HG02759 (cell line): Measurements from ENCODE around the gene MYL12A.
A peak's percentile ranks its signal among the peaks of the same experiment; 100 is the strongest.
"Not testable (repeated sequence)": the region's sequence is repeated elsewhere in the genome, so short reads cannot be mapped to it uniquely, and the experiment has no call there.

ENCODE experiments used
- ATAC-seq: cut with Tn5 transposase; IDR thresholded peaks from one replicate; pipeline ENCODE4 v1.9.1; 2021; ENCODE audit warnings: mild to moderate bottlenecking, moderate library complexity; ENCODE audit not compliant: unreplicated experiment

Gene MYL12A

DNA sequence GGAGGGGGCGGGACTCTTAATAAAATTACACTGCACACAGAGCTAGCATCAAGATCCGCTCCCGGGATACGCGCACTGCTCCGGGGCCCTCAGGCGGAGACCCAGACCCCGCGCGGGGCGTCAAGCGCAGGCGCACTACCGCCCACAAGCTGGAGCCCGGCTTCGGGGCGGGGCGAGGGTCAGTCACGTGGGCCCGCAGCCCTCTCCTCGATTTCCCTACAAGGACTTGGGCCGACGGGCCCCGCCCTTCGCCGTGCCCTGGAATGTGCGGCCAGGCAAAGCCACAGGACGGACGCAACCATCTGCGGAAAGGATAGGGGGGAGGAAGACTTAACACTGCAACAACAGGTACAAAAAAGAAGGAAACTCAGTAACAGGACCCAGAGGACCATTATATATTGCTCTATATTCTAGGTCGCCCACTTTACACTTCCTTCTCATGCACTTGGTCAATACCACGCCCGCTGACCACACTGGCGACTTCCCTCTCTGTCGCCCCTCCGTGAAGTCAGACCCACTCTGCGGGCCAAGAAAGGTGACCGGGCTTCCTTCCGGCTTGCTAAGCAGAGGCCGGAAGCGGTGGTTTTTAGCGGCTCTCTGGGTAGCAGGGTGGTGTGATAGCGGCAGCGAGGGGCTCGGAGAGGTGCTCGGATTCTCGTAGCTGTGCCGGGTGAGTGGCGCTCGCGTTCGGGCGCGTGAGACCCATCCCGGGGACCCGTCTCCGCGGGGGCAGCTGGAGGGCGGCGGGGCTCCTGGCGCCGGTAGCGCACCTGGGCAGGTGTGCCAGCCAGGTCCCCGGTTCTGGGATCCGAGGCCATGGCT lies at the start of gene MYL12A:
Gene MYL12A, plus strand, starts transcription at position 562 of the 822 bp plus-strand sequence. CDS start 5,447 bp downstream, outside the sequence.
- ATAC-seq = peak; percentile 86

DNA sequence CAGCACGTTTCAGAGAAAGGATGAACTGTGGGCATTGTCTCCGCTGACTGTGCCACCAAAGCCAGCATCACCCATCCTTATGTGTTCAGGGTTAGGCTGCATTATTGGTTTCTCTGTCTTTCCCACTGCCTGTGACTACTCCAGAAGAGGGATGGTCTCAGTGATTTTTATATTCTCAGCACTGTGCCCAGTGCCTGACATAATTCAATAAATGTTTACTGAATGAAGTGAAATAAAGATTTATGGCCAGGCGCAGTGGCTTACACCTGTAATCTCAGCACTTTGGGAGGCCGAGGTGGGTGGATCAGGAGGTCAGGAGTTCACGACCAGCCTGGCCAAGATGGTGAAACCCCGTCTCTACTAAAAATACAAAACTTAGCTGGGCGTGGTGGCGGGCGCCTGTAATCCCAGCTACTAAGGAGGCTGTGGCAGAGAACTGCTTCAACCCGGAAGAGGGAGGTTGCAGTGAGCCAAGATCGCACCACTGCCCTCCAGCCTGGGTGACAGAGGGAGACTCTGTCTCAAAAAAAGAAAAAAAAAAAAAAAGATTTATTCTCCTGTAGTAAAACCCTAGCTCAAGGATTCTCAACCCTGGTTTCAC lies 49.2 kb upstream of the MYL12A start:
- ATAC-seq = not testable (repeated sequence)

DNA sequence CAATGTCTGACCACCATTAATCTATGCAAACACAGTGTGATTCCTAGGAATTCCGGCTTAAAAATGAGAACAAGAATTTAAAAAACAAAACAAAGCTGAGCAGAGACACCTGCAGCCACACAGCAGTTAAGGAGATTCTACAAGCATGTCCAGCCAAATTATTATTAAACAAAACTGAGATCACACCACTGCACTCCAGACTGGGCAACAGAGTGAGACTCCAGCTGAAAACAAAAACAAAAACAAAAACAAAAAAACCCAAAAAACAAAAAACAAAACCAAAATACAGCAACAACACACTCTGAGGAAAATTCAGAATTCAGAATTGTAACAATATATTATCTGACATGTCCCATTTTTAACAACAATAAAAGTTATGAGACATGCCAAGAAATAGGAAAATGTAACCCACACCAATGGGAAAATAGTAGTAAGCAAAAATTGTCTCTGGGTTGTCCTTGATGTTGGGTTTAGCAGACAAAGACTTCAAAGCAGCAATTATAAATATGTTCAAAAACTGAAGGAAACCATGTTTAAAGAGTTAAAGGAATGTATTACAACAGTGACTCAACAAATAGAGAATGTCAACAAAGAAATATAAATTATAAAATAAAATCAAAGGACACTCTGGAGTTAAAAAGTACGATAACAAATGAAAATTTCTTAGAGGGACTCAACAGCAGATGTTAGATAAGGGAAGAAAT lies 47.5 kb upstream of the MYL12A start:
- ATAC-seq = no peak

DNA sequence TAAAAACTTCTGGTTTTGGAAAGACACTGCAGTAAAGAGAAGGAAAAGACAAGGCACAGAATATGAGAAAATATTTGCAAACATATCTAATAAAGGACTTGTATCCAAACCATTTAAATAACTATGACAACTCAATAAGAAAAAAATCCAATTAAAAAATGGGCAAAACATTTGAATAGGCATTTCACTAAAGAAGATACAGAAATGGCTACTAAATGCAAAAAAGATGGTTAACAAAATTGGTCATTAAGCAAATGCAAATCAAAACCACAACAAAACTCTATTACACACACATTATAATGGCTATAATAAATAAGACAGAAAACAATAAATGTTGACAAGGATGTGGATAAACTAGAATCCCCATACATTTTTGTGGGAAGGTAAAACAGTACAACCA lies 42.4 kb upstream of the MYL12A start:
- ATAC-seq = no peak

DNA sequence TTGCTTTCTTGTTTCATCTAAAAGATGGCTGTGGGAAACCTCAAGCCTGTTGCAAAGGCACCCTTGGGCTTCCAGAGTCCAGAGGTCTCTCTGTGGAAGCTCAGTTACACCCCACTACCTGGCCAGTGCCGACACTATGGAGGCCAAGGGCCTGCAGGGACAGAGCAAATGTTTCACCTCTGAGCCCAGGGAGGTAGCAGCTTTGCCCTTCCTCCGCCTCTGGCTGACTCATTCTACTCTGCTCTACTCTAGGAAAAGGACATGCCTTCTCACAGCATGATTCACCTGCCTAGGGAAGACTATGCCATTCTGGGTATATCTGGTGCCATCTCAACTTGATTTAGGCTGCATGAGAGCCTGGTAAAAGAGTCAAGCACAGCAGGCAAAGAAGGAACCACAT lies 40.0 kb upstream of the MYL12A start:
- no peak for ATAC-seq

DNA sequence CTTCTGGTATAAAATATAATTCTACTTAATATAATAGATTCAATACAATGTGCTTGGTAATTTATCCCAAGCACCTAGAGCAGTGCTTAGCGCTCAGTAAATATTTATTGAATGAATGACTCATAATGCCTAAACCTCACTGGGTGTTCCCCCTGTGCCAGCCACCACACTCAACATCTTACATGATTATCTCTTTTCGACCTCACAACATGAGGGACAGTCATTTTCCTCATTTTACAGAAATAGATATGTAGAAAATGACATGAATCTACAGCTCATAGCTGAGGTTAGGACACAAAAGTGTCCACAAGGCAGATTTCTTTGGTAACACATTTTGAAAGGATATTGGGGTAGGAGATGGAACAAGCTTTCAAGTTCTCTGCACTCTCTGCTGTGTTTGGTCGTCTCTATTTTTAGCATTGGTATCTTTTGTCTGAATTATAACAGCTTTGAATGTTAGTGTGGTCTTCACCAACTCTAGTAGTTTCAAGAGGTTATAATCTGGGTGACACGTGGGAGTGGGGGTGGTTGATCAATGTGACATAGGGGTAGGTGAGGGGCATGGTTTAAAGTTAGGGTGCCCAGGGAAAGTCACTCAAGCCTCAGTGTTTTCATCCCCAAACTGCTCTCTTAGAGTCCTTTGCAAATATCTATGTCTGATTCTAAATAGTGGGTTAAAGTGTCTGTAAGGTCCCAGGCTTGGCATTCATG lies 37.6 kb upstream of the MYL12A start:
- peak; percentile 91 for ATAC-seq

DNA sequence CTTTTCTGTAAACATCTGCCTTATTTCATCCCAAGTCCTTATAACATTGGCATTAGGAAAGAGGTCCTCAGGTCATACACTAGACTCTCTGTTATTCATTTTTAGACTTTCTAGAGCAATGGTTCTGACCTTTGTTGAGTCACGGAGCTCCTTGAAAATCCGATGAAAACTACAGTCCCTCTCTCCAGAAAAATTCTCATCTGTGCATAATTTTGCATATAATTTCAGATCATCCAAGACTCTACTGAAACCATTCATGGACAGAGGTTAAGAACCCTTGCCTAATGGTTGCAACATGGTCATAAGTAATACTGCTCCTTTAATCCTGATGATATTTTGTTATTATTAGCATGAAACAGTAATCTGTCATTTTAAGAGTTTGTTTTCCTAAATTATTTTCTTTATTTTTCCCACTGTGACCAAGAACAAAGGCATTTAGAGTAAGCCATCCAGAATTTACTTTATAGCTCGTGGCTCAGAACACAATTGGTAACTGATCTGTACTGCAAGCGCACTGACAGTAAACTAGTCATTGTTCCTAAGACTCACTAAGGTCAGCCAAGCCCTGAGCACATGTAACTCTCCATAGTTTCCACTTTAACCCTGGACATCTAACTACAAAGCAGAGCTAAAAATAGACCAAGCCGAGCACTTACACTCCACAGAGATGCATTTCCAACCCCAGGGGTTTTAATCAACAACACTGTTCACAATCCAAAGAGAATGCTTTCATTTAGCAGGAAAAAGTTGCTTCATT lies 36.2 kb upstream of the MYL12A start:
- no peak for ATAC-seq

DNA sequence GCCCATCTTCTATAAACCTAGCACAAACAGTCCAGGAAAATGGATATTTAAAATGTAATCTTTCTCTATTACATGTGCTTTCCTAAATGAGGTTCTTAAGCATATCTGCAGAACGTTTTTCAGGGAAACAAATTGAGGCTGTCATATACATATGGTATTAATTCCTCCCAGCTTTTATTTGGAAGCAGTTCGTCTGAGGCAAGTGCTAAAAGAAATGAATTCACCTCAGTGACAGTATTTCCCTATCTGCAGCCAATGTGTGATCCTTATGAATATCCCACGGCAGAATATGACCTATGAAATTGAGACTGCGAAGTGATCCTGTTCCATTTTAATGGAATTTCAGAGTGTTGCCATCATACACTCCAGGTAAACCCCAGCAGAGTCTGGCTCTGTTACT lies 34.9 kb upstream of the MYL12A start:
- ATAC-seq = no peak

DNA sequence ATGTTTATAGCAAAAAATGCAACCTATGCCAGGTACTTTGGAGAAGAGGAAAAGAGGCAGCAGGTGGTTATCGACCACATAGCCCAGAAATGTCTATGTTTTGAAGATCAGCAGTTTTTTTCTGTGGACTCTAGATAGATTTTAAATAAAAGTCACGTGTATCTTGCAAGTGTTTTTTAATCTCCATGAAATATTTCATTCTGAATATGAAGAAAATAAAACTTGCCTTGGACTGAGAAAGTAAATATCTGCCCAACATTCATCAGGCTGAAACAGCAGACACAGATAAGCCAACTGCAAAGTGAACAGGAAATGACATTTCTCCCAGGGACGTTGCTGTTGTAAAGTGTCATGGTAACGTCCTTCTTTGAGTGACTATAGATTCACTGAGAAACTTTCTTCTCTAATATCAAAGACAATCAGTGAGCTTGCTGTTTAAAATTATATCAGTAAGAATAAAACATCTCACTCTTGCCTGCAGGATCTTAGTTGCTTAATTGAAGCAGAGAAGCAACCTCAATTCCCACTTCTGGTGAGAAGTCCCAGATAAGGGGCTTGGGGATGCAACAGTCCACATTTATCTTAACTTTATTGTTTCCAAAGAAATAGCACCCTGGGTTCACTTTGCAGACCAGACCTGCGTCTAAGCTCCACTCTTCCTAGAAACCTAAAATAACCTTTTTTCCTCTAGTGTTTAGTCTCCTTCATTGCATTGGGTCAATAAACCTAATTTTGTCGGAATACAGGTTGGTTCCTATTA lies 34.1 kb upstream of the MYL12A start:
- ATAC-seq = no peak

DNA sequence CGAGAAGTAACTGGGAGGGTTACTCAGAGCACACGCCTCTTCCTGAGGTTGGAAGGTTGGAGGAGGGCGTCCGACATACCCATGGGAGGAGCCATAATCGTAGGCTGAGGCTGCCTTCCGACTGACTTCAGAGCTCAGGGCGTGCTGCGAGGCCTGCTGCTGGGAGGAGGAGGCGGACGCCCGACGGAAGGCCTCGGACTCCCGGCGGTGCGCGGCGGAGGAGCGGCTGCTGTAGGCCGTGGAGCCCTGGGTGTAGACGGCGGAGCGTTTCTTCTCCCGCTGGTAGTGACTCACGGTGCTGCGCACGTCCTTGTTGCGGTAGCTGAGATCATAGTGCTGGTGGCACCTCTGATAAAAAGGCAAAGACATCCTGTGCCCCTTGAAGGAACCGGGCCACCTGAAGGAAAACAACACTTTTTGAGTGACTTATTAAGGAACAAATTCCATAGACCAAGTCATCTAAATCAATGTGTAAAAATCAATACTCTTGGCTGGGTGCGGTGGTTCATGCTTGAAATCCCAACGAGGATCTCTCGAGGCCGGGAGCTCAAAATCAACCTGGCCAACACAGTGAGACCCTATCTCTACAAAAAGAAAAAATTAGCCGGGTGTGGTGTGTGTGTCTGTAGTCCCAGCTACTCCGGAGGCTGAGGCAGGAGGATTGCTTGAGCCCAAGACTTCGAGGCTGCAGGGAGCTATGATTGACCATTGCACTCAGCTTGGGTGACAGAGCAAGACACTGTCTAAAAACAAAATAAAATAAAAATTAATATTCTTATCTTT lies 32.6 kb upstream of the MYL12A start:
- no peak for ATAC-seq

DNA sequence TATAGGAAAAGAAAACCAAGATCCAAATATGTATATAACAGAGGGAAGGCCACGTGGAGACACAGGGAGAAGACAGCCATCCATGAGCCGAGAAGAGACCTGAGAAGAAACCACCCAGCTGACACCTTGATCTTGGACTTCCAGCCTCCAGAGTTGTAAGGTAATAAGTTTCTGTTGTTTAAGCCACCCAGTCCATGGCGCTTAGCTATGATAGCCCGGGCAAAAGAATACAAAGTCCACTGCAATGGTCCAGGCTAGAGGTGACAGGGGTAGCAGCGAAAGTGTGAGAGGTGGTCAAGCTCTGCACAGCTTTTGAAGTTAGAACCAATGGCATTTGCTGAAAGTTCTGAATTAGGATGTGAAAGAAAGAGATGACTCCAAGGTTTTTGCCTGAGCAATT lies 30.6 kb upstream of the MYL12A start:
- no peak for ATAC-seq

DNA sequence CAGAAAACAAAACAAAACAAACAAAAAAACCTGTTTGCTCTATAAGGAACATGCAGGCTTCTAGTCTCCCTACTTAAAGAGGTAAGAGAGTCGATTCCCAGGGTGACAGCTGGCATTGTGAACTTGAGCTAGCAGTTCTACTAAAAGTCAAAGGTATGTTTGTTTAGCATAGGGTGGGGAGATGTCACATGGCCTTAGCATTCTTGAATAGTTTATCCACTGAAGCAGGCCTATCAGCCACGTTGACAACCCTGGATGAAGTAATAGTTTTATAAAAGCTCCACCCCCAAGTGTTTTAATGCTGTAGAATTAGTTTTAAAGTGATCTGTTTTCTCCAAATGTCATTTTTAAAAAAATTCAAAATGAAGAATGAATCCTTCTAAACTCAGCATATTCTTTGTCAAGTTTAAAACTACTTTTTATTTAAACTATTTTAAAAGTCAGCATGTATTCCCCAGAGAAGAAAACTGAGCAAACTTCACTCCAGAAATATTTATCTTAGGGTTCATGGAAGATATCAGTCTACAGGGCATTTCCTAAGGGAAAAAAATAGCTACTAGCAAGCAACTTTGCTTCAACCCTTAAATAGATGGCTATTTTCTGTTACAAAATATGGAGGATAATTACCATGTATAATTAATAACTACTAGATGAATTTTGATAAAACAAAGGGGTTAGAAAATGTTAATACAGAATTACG lies 29.5 kb upstream of the MYL12A start:
- ATAC-seq = no peak

DNA sequence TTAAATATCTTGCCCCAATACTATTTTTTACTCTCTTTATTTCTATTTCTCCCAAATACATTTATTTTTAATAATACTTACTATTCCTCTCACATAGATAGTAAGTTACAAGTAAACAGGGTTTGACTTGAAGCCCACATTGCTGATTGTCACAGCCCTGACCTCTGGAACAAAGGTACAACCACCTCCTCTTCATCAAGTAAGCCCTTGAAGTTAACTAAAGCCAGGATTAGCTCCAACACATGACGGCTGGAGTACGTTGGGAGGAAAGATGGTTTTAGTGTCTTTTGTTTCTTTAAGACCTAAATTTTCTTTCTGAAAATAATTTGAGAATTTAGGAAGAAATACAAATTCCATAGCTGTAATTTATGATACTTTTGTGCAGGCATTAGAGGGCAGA lies 28.8 kb upstream of the MYL12A start:
- no peak for ATAC-seq

DNA sequence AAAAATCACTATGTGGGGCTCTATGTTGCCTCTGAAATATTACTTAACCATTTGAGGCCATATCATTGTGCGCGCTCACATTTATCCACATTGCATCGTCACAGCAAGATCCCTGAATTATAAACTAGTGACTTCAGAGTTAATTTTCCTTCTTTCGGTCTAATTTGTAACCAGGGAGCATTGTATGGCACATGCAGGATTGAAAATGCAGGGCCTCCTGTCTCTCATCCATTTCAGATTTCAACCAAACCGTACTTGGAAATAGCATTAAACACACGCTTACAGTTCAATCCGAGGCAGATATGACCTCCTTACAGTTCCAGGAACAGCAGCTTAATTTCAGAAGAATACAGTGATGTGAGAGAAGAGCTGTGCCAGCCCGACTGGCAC lies 28.4 kb upstream of the MYL12A start:
- no peak for ATAC-seq

DNA sequence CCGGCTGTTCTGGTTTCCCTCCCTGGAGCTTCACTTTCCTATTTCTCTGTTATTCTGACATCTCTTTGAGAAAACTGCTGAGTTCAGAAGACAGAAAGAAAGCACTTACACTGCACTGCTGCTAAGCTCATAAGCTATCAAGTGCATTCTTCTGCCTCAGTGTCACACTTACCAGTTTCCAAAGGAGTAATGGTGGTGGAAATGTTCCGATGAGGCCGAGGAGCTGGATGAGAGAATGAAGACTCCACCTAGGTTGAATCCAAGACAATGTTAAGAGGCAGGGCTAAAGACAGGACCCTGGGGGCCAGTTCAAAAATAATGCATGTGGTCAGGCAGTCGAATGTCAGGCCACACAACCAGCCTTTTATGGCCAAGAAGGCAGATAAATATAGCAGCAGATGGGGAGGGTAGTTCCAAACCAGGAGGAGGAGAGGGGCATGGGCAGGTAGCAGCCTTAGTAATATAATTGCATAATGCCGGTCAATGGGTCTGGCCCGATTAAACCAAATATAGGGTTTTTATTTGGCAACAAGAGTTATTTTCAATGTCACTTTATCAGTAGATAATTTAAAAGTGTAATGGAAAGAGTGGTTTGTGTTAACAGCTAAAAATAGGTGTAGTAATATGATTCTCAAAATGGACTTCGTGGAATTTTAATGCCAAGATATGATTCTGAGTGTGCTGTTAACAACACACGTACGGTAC lies 27.8 kb upstream of the MYL12A start, which contains the start of gene MYOM1:
Gene MYOM1, minus strand, starts transcription at position 338 of the 705 bp plus-strand sequence. CDS start 4,745 bp downstream, outside the sequence.
- no peak for ATAC-seq

DNA sequence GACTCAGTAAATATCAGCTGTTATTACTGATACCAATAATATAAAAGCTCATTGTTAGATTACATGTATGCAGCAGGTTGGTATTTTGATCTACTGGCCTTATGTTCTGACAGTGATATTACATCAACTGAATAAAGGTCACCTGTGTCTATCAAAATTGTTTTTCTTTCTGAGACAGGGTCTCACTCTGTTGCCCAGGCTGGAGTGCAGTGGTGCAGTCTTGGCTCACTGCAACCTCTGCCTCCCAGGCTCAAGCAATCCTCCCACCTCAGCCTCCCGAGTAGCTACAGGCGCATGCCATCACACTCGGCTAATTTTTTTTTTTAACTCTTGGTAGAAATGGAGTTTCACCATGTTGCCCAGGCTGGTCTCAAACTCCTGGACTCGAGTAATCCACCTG lies 26.7 kb upstream of the MYL12A start:
- ATAC-seq = not testable (repeated sequence)

DNA sequence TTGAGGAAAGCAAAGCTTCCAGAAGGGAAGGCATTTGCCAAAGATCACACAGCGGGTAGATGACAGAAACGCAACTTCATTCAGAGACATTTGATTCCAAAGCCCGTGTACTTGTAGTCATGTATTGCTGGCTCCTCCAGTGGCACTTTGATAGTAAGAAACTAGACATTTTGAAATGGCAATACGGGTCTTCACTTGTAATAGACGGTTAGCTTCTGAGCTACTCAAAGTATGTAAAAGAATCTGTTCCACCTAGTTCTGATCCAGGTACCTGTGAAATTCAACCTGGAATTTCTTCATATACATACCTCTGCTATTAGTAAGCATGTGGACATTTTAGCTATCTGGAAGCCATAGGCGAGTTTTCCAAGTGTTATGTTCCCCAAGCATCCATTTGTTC lies 26.1 kb upstream of the MYL12A start:
- ATAC-seq = no peak

DNA sequence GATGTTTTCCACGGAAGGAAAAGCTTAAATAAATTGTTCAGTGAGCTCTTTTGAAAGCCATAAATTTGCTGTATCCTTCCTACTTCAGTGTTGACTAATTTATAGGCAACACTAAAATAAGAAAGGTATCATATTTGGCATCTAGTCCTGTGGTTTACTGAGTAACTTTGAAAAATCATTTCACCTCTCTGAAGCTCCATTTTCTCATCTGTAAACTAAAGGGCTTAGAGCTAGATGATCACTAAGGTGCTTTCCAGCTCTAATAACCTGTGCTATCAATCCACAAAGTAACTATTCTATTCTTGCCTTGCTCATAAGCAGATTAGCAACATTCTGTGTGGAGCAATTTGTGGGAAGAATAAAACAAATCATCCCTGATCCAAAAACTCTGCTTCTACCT lies 24.2 kb upstream of the MYL12A start:
- ATAC-seq = peak; percentile 69
